Fibroblast of lung (primary cell): ENCODE data around the gene MYO1A.

Experiments used
- EZH2 ChIP-seq: IDR thresholded peaks from 2 replicates; pipeline ENCODE4 v1.5.1; 2012; ENCODE audit warnings: low read length, control low read depth, mild to moderate bottlenecking; ENCODE audit errors: missing control alignments
- TF ChIP-seq, protein P1 (sequence below), 2 donors: IDR thresholded peaks in 1 of 2; conservative IDR thresholded peaks in 1 of 2; 1 replicate in 1 of 2; 2 replicates in 1 of 2; pipeline ENCODE4 v1.5.1; 2011 to 2012; ENCODE audit warnings: low read length in 2 of 2, control low read depth in 1 of 2, inconsistent platforms in 1 of 2, low read depth in 1 of 2, mild to moderate bottlenecking in 1 of 2

DNA sequence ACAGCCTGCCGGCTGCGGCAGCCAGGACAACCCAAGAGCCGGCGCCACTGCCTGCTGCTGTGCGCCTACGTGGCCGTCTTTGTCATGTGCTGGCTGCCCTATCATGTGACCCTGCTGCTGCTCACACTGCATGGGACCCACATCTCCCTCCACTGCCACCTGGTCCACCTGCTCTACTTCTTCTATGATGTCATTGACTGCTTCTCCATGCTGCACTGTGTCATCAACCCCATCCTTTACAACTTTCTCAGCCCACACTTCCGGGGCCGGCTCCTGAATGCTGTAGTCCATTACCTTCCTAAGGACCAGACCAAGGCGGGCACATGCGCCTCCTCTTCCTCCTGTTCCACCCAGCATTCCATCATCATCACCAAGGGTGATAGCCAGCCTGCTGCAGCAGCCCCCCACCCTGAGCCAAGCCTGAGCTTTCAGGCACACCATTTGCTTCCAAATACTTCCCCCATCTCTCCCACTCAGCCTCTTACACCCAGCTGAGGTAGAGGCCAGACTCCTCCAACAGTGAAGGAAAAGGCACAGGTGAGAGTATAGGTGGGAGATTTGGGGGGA, 53.9 kb downstream of the MYO1A start:
- TF ChIP-seq, protein P1, sequence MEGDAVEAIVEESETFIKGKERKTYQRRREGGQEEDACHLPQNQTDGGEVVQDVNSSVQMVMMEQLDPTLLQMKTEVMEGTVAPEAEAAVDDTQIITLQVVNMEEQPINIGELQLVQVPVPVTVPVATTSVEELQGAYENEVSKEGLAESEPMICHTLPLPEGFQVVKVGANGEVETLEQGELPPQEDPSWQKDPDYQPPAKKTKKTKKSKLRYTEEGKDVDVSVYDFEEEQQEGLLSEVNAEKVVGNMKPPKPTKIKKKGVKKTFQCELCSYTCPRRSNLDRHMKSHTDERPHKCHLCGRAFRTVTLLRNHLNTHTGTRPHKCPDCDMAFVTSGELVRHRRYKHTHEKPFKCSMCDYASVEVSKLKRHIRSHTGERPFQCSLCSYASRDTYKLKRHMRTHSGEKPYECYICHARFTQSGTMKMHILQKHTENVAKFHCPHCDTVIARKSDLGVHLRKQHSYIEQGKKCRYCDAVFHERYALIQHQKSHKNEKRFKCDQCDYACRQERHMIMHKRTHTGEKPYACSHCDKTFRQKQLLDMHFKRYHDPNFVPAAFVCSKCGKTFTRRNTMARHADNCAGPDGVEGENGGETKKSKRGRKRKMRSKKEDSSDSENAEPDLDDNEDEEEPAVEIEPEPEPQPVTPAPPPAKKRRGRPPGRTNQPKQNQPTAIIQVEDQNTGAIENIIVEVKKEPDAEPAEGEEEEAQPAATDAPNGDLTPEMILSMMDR (conservative IDR thresholded peaks at IDR 0.05 in 1 of 2, IDR thresholded peaks at IDR 0.05 in 1 of 2; ENCODE audit: low read depth in 1 of 2, low read length in 2 of 2): no peak
- TF ChIP-seq EZH2: no peak
